Sigmoid colon (tissue), 4 donors: ENCODE data around the gene BLTP1.

ENCODE experiments used
- CTCF ChIP-seq, 4 experiments: fragments of 450-650 bp in 3 of 4; fragments of 200-600 bp in 1 of 4; IDR thresholded peaks; one replicate each; pipeline ENCODE4 v1.5.1; 2016 to 2019; ENCODE audit warnings: antibody characterized with exemption in 4 of 4, mild to moderate bottlenecking in 3 of 4, moderate library complexity in 2 of 4
- EP300 ChIP-seq, 4 donors: sonication (generic); formaldehyde crosslinking; IDR thresholded peaks; one replicate each; pipeline ENCODE4 v1.6.1; 2017; ENCODE audit warnings: antibody characterized with exemption in 4 of 4

GRCh38 chr4:122117743-122118142 lies 34.4 kb upstream of the BLTP1 start:
- no peak for TF ChIP-seq CTCF (IDR thresholded peaks at IDR 0.05)
- TF ChIP-seq EP300 (IDR thresholded peaks at IDR 0.05): no peak
